OCI-LY1 (cell line): Measurements from ENCODE around the gene RUNX1.

Experiments used
- H2AFZ ChIP-seq: fragments of 200-600 bp; sonication (generic), shearing (Covaris generic); 2 replicates; pipeline ENCODE4 v1.6.0; 2014; ENCODE audit warnings: antibody characterized with exemption, mild to moderate bottlenecking, low read length
- H3F3A ChIP-seq: fragments of 200-600 bp; sonication (generic), shearing (Covaris generic); 2 replicates; pipeline ENCODE4 v1.6.0; 2014; ENCODE audit warnings: mild to moderate bottlenecking, antibody characterized with exemption, low read length, moderate library complexity; ENCODE audit not compliant: insufficient read depth
- H3K27ac ChIP-seq: fragments of 200-600 bp; sonication (generic); 2 replicates; pipeline ENCODE4 v1.5.1; 2014; ENCODE audit warnings: low read length, mixed run types, mild to moderate bottlenecking, low read depth; ENCODE audit not compliant: poor library complexity, severe bottlenecking
- H3K27me3 ChIP-seq: fragments of 200-600 bp; sonication (generic); 2 replicates; pipeline ENCODE4 v1.6.0; 2014; ENCODE audit warnings: antibody characterized with exemption, mild to moderate bottlenecking, low read length, moderate library complexity; ENCODE audit not compliant: insufficient read depth
- H3K36me3 ChIP-seq: fragments of 200-600 bp; sonication (generic); 2 replicates; pipeline ENCODE4 v1.6.1; 2014; ENCODE audit warnings: mild to moderate bottlenecking, antibody characterized with exemption, low read length, moderate library complexity, mixed read lengths; ENCODE audit not compliant: insufficient read depth
- H3K4me1 ChIP-seq: fragments of 200-600 bp; sonication (generic); 2 replicates; pipeline ENCODE4 v1.5.1; 2014; ENCODE audit warnings: mild to moderate bottlenecking, low read length, moderate library complexity; ENCODE audit not compliant: insufficient read depth, severe bottlenecking
- H3K4me2 ChIP-seq: fragments of 200-600 bp; sonication (generic), shearing (Covaris generic); 2 replicates; pipeline ENCODE4 v1.6.1; 2014; ENCODE audit warnings: low read length
- H3K4me3 ChIP-seq: fragments of 200-600 bp; sonication (generic); 2 replicates; pipeline ENCODE4 v1.5.1; 2014; ENCODE audit warnings: low read length, low read depth, mild to moderate bottlenecking, mixed read lengths; ENCODE audit not compliant: poor library complexity, severe bottlenecking
- H3K79me2 ChIP-seq: fragments of 200-600 bp; shearing (Covaris generic); 2 replicates; pipeline ENCODE4 v1.6.1; 2016; ENCODE audit warnings: mixed run types, low read length, mixed read lengths; ENCODE audit not compliant: insufficient read depth
- H3K9ac ChIP-seq: fragments of 200-600 bp; sonication (generic), shearing (Covaris generic); 2 replicates; pipeline ENCODE4 v1.6.1; 2014; ENCODE audit warnings: mild to moderate bottlenecking, low read length, mixed read lengths
- H3K9me2 ChIP-seq: fragments of 200-600 bp; sonication (generic), shearing (Covaris generic); 2 replicates; pipeline ENCODE4 v1.6.1; 2014; ENCODE audit warnings: low read depth, mild to moderate bottlenecking, low read length, mixed read lengths
- H3K9me3 ChIP-seq: fragments of 200-600 bp; shearing (Covaris generic); 2 replicates; pipeline ENCODE4 v1.6.1; 2014; ENCODE audit warnings: low read length, mixed read lengths
- H4K20me1 ChIP-seq: fragments of 200-600 bp; sonication (generic), shearing (Covaris generic); 2 replicates; pipeline ENCODE4 v1.6.0; 2016; ENCODE audit warnings: mild to moderate bottlenecking, low read length; ENCODE audit not compliant: insufficient read depth
- CTCF ChIP-seq: fragments of 200-600 bp; sonication (generic), shearing (Covaris generic); IDR thresholded peaks from 2 replicates; pipeline ENCODE4 v1.5.1; 2017; ENCODE audit warnings: mild to moderate bottlenecking, antibody characterized with exemption, low read length, moderate library complexity, mixed read lengths
- EZH2 ChIP-seq: fragments of 200-600 bp; sonication (generic), shearing (Covaris generic); IDR thresholded peaks from 2 replicates; pipeline ENCODE4 v1.8.0; 2017; ENCODE audit warnings: borderline replicate concordance, mixed run types, mild to moderate bottlenecking, antibody characterized with exemption, low read length, moderate library complexity, mixed read lengths

Gene RUNX1

DNA sequence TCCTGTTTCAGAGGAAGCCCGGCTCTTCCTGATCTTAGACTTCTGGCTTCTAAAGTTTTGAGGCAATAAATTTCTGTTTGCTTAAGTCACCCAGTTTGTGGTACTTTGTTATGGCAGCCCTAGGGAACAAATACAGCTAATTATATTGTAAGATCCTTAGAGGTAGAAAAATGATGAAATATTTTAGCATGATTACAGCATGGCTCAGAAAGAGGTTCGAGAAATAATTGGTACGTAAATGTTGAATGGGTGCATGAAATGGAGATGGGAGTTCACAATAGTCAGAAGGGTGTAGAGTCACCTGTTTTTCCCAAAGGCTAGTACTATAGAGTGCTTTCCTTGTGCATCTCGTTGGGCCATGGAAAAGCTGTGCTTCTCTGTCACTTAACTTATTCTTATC, 123.5 kb downstream of the RUNX1 start:
- H3K36me3 ChIP-seq, result 0 out of 2 replicates have a peak, but pooled peaks cover 1% of the 10 kb centered on the region
- no peaks in the 10 kb centered on the region for H3K27me3 ChIP-seq

GRCh38 chr21:34924771-34925419, 124.2 kb downstream of the RUNX1 start:
- Histone ChIP-seq H3K4me2 (no peak overlapping the region), H3K9me3 (no peaks in the 10 kb centered on the region), H3K27ac (no peak overlapping the region), H3K36me3 (peaks cover 3% of the 10 kb centered on the region; the same call in 1 of the 2 replicates), H3K9ac (no peak overlapping the region), H4K20me1 (no peaks in the 10 kb centered on the region), H3K27me3 (no peaks in the 10 kb centered on the region), H3K4me1 (peaks cover 9% of the 10 kb centered on the region), H3F3A (no peaks in the 10 kb centered on the region), H3K9me2 (no peaks in the 10 kb centered on the region), H3K4me3 (no peak overlapping the region), H3K79me2 (peaks cover 4% of the 10 kb centered on the region; the same call in 1 of the 2 replicates), H2AFZ (no peak overlapping the region)
- TF ChIP-seq CTCF, result no peak
- TF ChIP-seq EZH2, result no peak

More for the DNA sequence above, 123.5 kb downstream of the RUNX1 start:
- no peak overlapping the region for H2AFZ ChIP-seq
- H3K79me2 ChIP-seq, result peaks cover 4% of the 10 kb centered on the region; the same call in 1 of the 2 replicates
- H4K20me1 ChIP-seq, result no peaks in the 10 kb centered on the region
- H3K9ac ChIP-seq, result no peak overlapping the region
- no peaks in the 10 kb centered on the region for H3F3A ChIP-seq
- no peak for TF ChIP-seq CTCF
- H3K27ac ChIP-seq, result no peak overlapping the region
- H3K4me3 ChIP-seq, result no peak overlapping the region
- H3K9me3 ChIP-seq, result no peaks in the 10 kb centered on the region
- H3K4me1 ChIP-seq, result peaks cover 9% of the 10 kb centered on the region
- no peaks in the 10 kb centered on the region for H3K9me2 ChIP-seq
- H3K4me2 ChIP-seq, result no peak overlapping the region

GRCh38 chr21:34924194-34924593, 124.9 kb downstream of the RUNX1 start:
- H3K27ac ChIP-seq, result no peak overlapping the region
- peaks cover 3% of the 10 kb centered on the region; the same call in 1 of the 2 replicates for H3K36me3 ChIP-seq

More at GRCh38 chr21:34924194-34924593, 124.9 kb downstream of the RUNX1 start:
- no peaks in the 10 kb centered on the region for H3K27me3 ChIP-seq
- no peak overlapping the region for H3K9ac ChIP-seq
- H2AFZ ChIP-seq, result no peak overlapping the region
- no peak overlapping the region for H3K4me3 ChIP-seq
- no peaks in the 10 kb centered on the region for H3K9me3 ChIP-seq
- H3K79me2 ChIP-seq, result peaks cover 4% of the 10 kb centered on the region; the same call in 1 of the 2 replicates
- no peak overlapping the region for H3K4me2 ChIP-seq
- TF ChIP-seq CTCF, result no peak
- no peak for TF ChIP-seq EZH2
- H3K9me2 ChIP-seq, result no peaks in the 10 kb centered on the region
- no peaks in the 10 kb centered on the region for H4K20me1 ChIP-seq
- peaks cover 9% of the 10 kb centered on the region for H3K4me1 ChIP-seq
- no peaks in the 10 kb centered on the region for H3F3A ChIP-seq
